Kidney epithelial cell (primary cell): ENCODE data around the gene IL9R. TPM values are rescaled to one million over a fixed set of nuclear protein-coding genes. Genes with fewer than 3 reads are reported as not detected.
"Not testable (repeated sequence)": the region's sequence is repeated elsewhere in the genome, so short reads cannot be mapped to it uniquely, and the experiment has no call there.

Experiments
- DNase-seq: peaks from one replicate; pipeline ENCODE4 v3.0.0-alpha.2; 2010; ENCODE audit warnings: low read depth
- H3K27me3 ChIP-seq: 2 replicates; pipeline ENCODE4 v1.6.0; 2011; ENCODE audit warnings: low read length; ENCODE audit not compliant: control insufficient read depth, insufficient read depth
- H3K36me3 ChIP-seq: 2 replicates; pipeline ENCODE4 v1.5.1; 2011; ENCODE audit warnings: low read length; ENCODE audit not compliant: control insufficient read depth, insufficient read depth
- H3K4me3 ChIP-seq: 2 replicates; pipeline ENCODE4 v1.5.1; 2011; ENCODE audit warnings: low read depth, mild to moderate bottlenecking, control low read depth, low read length
- CTCF ChIP-seq: IDR thresholded peaks from 2 replicates; pipeline ENCODE4 v1.5.1; 2011; ENCODE audit warnings: mild to moderate bottlenecking, moderate library complexity, low read length, control low read depth, inconsistent platforms; ENCODE audit not compliant: insufficient read depth, poor library complexity, severe bottlenecking
- total RNA-seq: library from RNA; depleted of rRNA; stranded (reverse); fragments of >200 nt; gene quantifications from 2 replicates; pipeline ENCODE4 v1.2.3, GENCODE V29; 2015

The IL9R gene
- total RNA-seq, 1 donor from 2014 or later = not detected

- TF ChIP-seq CTCF = no peak
- DNase-seq = no peak
- Histone ChIP-seq H3K27me3 (no peaks in the 10 kb centered on the region), H3K36me3 (no peaks in the 10 kb centered on the region), H3K4me3 (no peak overlapping the region)
These were observed 29.7 kb upstream of the IL9R start for GRCh38 chrX:155967653-155968325.

GRCh38 chrX:155968326-155968661, 29.2 kb upstream of the IL9R start:
- no peak for DNase-seq
- Histone ChIP-seq H3K4me3 (no peak overlapping the region), H3K27me3 (no peaks in the 10 kb centered on the region), H3K36me3 (no peaks in the 10 kb centered on the region)
- TF ChIP-seq CTCF = no peak

DNA sequence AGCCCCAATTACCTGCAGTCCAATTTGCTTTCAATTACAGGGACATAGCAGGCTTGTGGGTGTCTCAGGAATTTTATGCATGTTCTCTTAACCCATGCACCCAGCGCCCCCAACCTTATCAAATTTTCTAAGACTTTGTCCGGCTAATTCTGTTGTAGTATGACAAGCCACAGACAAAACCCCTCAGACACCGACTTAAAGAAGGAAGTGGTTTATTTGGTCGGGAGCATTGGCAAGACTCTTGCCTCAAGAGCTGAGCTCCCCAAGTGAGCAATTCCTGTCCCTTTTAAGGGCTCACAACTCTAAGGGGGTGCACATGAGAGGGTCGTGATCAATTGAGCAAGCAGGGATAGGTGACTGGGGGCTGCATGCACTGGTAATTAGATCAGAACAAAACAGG, 28.7 kb upstream of the IL9R start:
- no peak for TF ChIP-seq CTCF
- H3K27me3 ChIP-seq = no peaks in the 10 kb centered on the region
- DNase-seq = no peak
- no peak overlapping the region for H3K4me3 ChIP-seq
- no peaks in the 10 kb centered on the region for H3K36me3 ChIP-seq

- not testable (repeated sequence) for H3K4me3 ChIP-seq, H3K36me3 ChIP-seq, DNase-seq, H3K27me3 ChIP-seq
These were observed 25.8 kb upstream of the IL9R start for GRCh38 chrX:155971658-155972057.

DNA sequence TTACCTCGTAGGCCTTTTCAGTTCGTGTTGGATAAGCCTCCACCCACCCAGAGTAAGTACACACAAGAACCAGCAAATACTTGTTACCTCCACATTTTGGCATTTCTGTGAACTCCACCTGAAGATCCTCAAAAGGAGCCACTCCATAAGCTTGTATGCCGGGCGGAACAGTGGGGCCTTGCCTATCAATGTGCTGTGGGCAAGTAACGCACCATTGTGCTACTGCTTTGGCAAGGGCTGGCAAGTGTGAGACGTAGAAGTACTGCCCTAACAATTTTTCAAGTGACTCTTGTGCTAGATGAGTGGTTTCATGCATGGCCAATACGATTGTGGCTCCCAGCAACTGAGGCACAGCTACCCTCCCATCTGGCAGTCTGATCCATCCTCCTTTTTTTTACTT, 25.3 kb upstream of the IL9R start:
- not testable (repeated sequence) for DNase-seq, H3K36me3 ChIP-seq, H3K27me3 ChIP-seq, H3K4me3 ChIP-seq

DNA sequence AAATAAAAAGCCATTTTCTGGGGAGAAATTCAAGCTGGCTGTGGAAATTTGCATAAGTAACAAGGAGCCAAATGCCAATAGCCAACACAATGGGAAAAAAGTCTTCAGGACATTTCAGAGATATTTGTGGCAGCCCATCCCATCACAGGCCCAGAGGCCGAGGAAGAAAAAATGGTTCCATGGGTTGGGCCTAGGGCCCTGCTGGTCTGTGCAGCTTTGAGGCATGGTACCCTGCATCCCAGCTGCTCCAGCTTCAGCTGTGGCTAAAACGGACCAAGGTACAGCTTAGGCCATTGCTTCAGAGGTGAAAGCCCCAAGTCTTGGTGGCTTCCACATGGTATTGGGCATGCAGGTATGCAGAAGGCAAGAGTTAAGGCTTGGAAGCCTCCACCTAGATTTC, 14.2 kb upstream of the IL9R start:
- no peak for DNase-seq
- Histone ChIP-seq H3K4me3 (no peak overlapping the region), H3K36me3 (no peaks in the 10 kb centered on the region), H3K27me3 (no peaks in the 10 kb centered on the region)
- no peak for TF ChIP-seq CTCF

DNA sequence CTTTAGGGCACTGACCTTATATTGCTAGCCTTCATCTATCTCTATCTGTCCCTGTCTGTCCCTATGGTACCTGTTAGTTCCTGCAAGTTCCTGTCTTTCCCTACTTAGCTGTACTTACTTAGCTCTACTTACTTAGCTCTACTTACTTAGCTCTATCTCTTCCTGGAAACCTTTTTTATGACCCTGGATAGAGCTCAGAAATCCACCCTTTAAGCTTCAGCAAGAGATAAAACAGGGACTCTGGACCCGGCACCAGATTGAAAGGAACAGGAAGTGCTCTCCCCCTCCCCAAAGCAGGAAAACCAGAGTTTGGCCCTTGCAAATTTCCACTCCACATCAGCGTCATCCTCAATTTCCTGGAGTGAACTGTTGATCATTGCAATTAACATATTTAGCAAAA, 12.3 kb upstream of the IL9R start:
- Histone ChIP-seq H3K4me3 (no peak overlapping the region), H3K27me3 (no peaks in the 10 kb centered on the region), H3K36me3 (no peaks in the 10 kb centered on the region)
- no peak for TF ChIP-seq CTCF
- DNase-seq = no peak

GRCh38 chrX:155986995-155987394, 10.5 kb upstream of the IL9R start:
- H3K36me3 ChIP-seq, H3K27me3 ChIP-seq, H3K4me3 ChIP-seq, DNase-seq: not testable (repeated sequence)
